COLO829 (cell line): ENCODE results near the gene POMGNT2.

Experiments used
- DNase-seq: peaks from one replicate; pipeline ENCODE4 v3.0.0; 2012; ENCODE audit warnings: low spot score

Gene POMGNT2

GRCh38 chr3:43102773-43103480 is 3.0 kb downstream of the POMGNT2 start:
- no peak for DNase-seq

GRCh38 chr3:43098761-43099160 is 7.1 kb downstream of the POMGNT2 start:
- no peak for DNase-seq

- no peak for DNase-seq
These were observed 8.3 kb downstream of the POMGNT2 start for GRCh38 chr3:43097400-43098080.

- no peak for DNase-seq
These were observed 9.1 kb downstream of the POMGNT2 start for GRCh38 chr3:43096761-43097160.

DNA sequence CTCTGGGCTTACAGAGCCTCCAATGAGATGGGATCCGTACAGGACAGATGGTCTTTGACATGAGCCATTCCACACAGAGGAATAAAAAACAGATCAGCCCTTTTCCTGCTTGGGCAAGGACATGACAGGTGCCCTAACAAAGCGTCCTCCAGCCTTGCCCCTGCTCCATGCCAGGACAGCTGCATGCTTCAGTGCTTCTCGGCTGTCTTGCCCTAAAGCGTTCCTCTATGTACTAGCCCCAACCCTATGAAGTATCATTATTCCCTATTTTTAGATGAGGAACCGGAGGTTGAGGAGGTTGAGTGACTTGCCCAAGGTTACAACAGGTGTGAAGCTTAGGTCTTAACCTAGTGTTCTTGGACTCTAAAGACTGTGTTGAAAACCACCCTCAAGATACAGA is 10.5 kb downstream of the POMGNT2 start:
- no peak for DNase-seq

GRCh38 chr3:43094851-43095250 is 11.0 kb downstream of the POMGNT2 start:
- DNase-seq = no peak

DNA sequence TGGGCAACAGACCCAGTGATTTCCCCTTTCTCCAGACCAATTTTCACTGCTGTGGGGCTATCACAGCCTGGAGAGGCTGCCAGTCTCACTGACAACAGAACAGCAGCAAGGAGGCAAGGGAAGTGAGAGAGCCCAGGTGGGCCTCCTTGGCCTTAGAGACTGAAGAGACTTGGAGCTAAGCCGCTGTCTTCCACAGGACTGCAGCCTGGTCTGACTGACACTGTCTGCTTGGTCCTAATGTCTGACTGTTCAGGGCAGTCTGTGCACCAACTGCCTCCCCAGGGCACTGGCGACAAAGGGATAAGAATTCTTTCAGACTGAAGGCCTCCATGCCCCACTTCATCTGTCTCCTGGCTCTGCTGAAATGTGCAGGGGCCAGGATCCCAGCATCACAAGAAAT is 11.5 kb downstream of the POMGNT2 start:
- DNase-seq = no peak

DNA sequence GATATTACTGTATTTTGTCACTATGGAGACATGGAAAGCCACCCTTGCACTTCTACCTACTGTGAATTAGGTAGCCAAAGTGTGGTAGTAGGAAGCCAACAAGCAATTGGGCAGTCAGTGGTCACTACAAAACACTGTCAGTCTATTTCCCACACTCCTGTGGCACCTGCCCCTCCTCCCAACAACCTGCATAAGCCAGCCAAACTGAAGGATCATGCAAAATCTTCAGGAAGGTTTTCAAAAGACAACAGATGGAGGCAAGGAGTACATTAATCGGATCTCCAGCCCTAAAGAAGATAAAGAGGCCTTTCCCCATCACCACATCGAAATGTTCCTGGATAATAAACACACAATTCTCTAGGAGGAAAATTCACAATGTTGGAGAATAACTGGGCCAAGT is 11.9 kb downstream of the POMGNT2 start:
- no peak for DNase-seq

- DNase-seq = no peak
These were observed 12.9 kb downstream of the POMGNT2 start for GRCh38 chr3:43093006-43093405.

DNA sequence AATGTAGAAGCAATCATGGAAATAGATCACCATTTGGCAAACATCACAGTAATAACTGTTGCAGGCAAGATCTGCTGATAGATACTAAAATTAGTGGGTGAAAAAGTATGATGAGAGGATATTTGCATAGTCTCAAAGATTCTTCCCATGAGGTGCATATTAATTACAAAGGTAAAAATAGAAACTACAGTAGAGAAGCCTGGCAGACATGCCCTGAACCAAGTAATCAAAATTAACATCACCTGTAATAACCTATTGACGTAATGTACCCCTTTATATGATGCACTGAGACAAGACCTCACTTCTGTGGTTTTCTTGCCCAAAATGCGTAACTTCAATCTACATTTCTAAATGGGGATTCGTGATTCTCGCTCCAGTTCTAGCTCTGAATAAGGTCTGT is 14.4 kb downstream of the POMGNT2 start:
- no peak for DNase-seq

GRCh38 chr3:43090238-43090637 is 15.6 kb downstream of the POMGNT2 start:
- no peak for DNase-seq

DNA sequence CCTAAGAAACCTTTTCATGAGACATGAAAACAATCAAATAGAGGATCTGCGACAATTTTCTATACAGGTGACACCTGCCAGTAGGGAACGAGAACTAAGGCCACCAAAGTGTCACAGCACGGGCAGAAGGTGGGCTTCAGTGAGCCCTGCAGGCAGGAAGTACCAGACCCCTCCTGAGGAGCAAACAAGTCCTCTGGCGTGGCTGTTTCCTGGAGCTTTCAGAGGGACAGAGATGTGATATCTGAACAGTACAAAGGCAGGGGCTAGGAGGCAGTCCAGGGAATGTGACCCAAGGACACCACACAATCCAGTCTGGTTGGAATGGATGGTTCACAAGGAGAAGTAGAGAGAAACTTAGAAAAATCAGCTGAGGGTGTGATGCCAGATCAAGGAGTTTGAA is 16.8 kb downstream of the POMGNT2 start:
- DNase-seq = no peak

DNA sequence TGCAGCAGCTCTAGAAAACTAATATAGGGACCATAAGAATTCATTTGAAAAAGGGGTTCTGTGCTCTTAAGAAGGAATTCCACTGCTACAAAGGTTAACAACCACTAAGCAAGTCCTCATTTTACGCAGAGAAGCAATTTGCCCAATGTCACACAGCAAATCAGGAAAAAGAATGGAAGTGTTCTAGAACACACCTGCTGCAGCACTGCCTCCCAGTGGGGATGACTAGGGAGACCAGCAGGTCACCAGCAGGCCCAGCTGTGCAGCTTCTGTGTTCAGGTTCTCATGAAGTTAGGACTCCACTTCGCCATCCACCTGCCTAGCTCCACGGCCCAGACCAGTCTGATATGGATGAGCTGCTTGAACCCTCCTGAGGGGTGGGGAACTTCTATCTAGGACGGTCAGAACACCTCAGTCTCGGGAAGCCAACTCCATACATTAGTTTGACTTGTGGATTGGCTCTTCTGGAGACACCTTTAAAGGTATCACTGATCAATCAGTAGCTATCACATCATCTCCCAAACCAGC is 18.6 kb downstream of the POMGNT2 start:
- no peak for DNase-seq

GRCh38 chr3:43086460-43087165 is 19.3 kb downstream of the POMGNT2 start:
- no peak for DNase-seq

DNA sequence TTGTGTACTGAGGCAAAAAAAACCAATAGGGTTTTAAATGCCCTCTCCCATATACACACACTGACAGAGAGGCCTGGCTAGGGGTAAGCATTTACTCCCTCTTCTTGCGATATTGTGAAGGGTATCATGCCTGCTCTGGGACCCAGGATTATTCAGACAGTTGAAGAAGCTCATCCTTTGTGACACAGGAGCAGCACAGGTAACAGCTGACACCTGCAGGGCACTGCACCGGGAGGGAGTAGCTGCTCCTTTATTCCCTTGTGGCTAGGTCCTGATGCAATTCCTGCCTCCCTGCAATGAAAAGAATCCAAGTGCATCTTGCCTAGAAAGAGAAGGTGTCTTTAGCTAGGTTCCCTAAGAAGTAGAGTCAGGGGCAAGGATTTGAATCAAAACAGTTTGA is 23.4 kb downstream of the POMGNT2 start:
- DNase-seq = no peak

- DNase-seq = no peak
These were observed 24.1 kb downstream of the POMGNT2 start for GRCh38 chr3:43081796-43082195.

DNA sequence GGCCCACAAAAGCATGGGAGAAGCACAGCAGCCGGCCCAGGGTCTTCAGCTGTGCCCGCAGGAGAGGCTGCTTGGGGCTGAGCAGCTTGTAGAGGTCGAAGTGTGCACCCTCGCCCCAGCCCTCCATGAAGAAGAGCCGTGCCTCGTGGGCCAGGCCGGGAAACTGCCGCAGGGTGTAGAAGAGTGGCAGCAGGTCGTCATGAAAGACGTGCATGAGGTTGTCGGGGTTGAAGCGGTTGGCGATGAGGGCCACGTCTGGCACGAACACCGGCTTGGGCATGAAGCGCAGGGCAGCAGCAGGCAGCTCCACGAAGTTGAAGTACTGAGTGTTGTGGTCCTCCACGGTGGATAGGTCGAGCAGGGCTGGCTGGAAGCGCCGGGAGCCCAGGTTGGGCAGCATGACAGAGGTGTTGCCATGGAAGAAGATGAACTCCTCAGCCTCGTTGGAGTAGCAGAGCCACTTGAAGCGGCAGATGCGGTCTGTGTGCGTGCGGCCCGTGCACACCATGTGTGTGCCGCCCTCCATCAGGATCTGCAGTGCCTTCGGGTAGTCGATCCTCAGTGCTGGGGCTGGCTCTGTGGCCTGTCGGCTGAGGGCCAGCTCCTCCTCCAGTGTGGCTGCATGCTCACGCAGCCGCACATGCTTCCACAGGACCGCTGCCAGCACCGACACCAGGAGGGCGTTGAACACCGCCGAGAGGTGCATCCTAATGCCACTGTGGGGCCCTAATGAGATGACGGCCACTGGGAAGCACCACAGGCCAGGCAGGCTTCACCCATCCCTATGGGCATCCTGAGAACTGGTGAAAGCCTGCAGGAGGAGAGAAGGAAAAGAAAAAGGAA is 24.9 kb downstream of the POMGNT2 start:
- no peak for DNase-seq

GRCh38 chr3:43079536-43080332 is 26.1 kb downstream of the POMGNT2 start:
- no peak for DNase-seq

DNA sequence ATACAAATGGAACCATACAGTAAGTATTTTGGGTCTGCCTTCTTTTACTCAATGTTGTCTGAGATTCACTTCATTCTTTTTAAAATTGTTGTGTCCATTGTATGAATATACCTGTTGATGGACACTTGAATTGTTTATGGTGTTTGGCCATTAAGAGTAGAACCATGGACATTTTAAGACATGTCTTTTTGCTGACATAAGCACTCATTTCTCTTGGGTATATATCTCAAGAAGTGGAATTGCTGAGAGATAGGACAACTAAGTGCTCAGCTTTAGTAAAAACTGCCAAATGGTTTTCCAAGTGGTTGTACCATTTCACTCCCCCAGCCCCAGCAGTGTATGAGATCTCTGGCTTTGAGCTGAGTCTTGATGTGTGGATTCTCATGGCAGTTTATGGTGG is 28.2 kb downstream of the POMGNT2 start:
- DNase-seq = no peak

DNA sequence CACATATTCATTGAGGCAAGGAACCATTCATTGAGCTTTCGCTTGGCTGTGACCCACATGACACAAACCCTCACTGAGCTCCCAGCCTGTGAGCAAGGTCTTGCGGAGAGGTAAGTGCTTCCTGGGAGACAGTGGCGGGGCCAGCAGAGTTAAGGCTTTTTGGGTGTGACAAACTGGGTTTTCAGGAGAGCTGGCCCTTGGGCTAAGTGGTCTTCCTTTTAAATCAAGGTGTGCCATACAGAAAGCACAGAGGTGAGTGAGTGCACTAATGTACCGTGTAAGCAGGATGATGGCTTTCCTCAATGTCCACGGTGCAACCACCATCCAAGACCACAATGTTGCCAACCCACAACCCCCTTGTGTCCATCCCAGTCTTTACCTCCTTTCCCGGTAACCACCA is 28.6 kb downstream of the POMGNT2 start:
- no peak for DNase-seq

- no peak for DNase-seq
These were observed 29.0 kb downstream of the POMGNT2 start for GRCh38 chr3:43076857-43077256.
